ENCODE measurements around the gene ULK2. TPM values are rescaled to one million over a fixed set of nuclear protein-coding genes. Genes with fewer than 3 reads are reported as not detected.

The ULK2 gene
- total and polyA plus RNA-seq, 2 of the 13 experiments (the other 11 are each of a cell fraction or from before 2014, with no cell fraction given), result 0.01 TPM; not detected in 1

- TF ChIP-seq KLF16 (CRISPR knock-in tag; IDR thresholded peaks at IDR 0.05) (no peak), TBX3 (IDR thresholded peaks at IDR 0.05; ENCODE audit: borderline replicate concordance) (0 out of 2 replicates have a peak, but pooled peaks have one; percentile 25), SNAPC4 (CRISPR knock-in tag; IDR thresholded peaks at IDR 0.05) (no peak), CEBPB (IDR thresholded peaks at IDR 0.05; ENCODE audit: borderline replicate concordance, low read depth, low read length) (peak; percentile 79), ZNF841 (CRISPR knock-in tag; IDR thresholded peaks at IDR 0.05; ENCODE audit: borderline replicate concordance) (no peak), ZBTB25 (CRISPR knock-in tag; IDR thresholded peaks at IDR 0.05) (no peak), HDAC6 (IDR thresholded peaks at IDR 0.05; ENCODE audit: low read depth, low read length) (no peak), FOXA3 (CRISPR knock-in tag; IDR thresholded peaks at IDR 0.05) (peak; percentile 78), ZNF256 (CRISPR knock-in tag; conservative IDR thresholded peaks at IDR 0.05) (no peak), EZH2 (conservative IDR thresholded peaks at IDR 0.05; ENCODE audit: low read depth, low read length) (no peak), PAXIP1 (CRISPR knock-in tag; conservative IDR thresholded peaks at IDR 0.05) (no peak), RCOR2 (CRISPR knock-in tag; IDR thresholded peaks at IDR 0.05) (0 out of 2 replicates have a peak, but pooled peaks have one; percentile 28), ZBTB3 (CRISPR knock-in tag; IDR thresholded peaks at IDR 0.05; ENCODE audit: borderline replicate concordance, low read depth) (no peak), ZBTB20 (CRISPR knock-in tag; IDR thresholded peaks at IDR 0.05; ENCODE audit: borderline replicate concordance, low read depth) (no peak), NFKB2 (CRISPR knock-in tag; IDR thresholded peaks at IDR 0.05; ENCODE audit: borderline replicate concordance) (no peak), SALL1 (CRISPR knock-in tag; IDR thresholded peaks at IDR 0.05) (no peak), FOXC1 (CRISPR knock-in tag; IDR thresholded peaks at IDR 0.05; ENCODE audit: borderline replicate concordance) (no peak), FOXK2 (IDR thresholded peaks at IDR 0.05) (no peak), HNRNPL (IDR thresholded peaks at IDR 0.05; ENCODE audit: low read depth, low read length) (no peak), ZNF530 (CRISPR knock-in tag; IDR thresholded peaks at IDR 0.05; ENCODE audit: low read depth) (no peak)
Observed at GRCh38 chr17:19781488-19782458, 86.0 kb downstream of the ULK2 start (continued).

Measured in HepG2 (cell line).